BJ (cell line): ENCODE measurements around the gene AGPAT3. TPM values are rescaled to one million over a fixed set of nuclear protein-coding genes. Genes with fewer than 3 reads are reported as not detected.

Experiments
- CTCF ChIA-PET: fragments of 350-600 bp; formaldehyde crosslinking; extraction: SDS; loops from one replicate; lab custom pipeline; 2021; ENCODE audit warnings: antibody characterized with exemption, inconsistent platforms; lab: Yijun Ruan, JAX
- POLR2A ChIA-PET: fragments of 300-600 bp; sonication (Branson Sonifier 250); formaldehyde crosslinking; extraction: SDS; loops from one replicate; lab custom pipeline; 2021; ENCODE audit warnings: antibody characterized with exemption; lab: Charles Lee
- DNase-seq: peaks from one replicate; pipeline ENCODE4 v3.0.0-alpha.2; 2011; ENCODE audit warnings: low read depth
- H3K27me3 ChIP-seq: 2 replicates; pipeline ENCODE4 v1.6.0; 2011; ENCODE audit warnings: low read length; ENCODE audit not compliant: control insufficient read depth, insufficient read depth
- H3K36me3 ChIP-seq: 2 replicates; pipeline ENCODE4 v1.5.1; 2011; ENCODE audit warnings: low read length; ENCODE audit not compliant: control insufficient read depth, insufficient read depth
- H3K4me3 ChIP-seq: 2 replicates; pipeline ENCODE4 v1.5.1; 2011; ENCODE audit warnings: low read depth, mild to moderate bottlenecking, control low read depth, low read length
- polyA plus RNA-seq: library from polyadenylated mRNA; depleted of rRNA; stranded (reverse); fragments of >200 nt; gene quantifications from 2 replicates; pipeline ENCODE4 v1.2.3, GENCODE V29; 2011
- TF ChIP-seq, protein P1 (sequence below): IDR thresholded peaks from 2 replicates; pipeline ENCODE4 v1.5.1; 2011; ENCODE audit warnings: low read depth, mild to moderate bottlenecking, control low read depth, inconsistent platforms, low read length, moderate library complexity; ENCODE audit not compliant: insufficient read depth

The AGPAT3 gene
- polyA plus RNA-seq, 1 experiment, result 68.5 TPM

DNA sequence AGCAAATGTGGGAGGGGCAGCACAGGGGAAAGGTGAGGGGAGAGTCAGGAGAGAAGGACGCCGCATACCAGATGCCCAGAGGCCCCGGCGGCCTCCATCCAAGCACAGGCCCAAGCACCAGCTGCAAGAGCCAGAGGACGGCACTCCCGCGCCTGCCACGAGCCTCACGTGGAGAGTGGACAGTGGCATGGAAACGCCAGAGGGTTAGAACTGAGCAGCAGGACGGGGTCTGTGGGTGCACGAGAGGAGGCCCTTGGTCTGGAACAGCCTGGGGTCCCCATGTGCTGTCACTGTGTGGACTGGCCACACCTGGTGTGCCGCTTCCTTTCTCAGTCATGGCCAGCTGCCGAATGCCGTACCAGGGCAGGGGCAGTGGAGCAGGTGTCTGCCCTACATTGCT, 68.7 kb downstream of the AGPAT3 start:
- Histone ChIP-seq H3K27me3 (no peaks in the 10 kb centered on the region), H3K4me3 (no peak overlapping the region), H3K36me3 (peaks cover 13% of the 10 kb centered on the region)
- no peak for DNase-seq
- TF ChIP-seq, protein P1, sequence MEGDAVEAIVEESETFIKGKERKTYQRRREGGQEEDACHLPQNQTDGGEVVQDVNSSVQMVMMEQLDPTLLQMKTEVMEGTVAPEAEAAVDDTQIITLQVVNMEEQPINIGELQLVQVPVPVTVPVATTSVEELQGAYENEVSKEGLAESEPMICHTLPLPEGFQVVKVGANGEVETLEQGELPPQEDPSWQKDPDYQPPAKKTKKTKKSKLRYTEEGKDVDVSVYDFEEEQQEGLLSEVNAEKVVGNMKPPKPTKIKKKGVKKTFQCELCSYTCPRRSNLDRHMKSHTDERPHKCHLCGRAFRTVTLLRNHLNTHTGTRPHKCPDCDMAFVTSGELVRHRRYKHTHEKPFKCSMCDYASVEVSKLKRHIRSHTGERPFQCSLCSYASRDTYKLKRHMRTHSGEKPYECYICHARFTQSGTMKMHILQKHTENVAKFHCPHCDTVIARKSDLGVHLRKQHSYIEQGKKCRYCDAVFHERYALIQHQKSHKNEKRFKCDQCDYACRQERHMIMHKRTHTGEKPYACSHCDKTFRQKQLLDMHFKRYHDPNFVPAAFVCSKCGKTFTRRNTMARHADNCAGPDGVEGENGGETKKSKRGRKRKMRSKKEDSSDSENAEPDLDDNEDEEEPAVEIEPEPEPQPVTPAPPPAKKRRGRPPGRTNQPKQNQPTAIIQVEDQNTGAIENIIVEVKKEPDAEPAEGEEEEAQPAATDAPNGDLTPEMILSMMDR, result no peak
- ChIA-PET CTCF (interaction anchor here (1.2 kb wide), 1 partner anchor 12 kb away, joined by 3 read pairs; no protein-coding TSS in a partner anchor), POLR2A (no interaction called here)

DNA sequence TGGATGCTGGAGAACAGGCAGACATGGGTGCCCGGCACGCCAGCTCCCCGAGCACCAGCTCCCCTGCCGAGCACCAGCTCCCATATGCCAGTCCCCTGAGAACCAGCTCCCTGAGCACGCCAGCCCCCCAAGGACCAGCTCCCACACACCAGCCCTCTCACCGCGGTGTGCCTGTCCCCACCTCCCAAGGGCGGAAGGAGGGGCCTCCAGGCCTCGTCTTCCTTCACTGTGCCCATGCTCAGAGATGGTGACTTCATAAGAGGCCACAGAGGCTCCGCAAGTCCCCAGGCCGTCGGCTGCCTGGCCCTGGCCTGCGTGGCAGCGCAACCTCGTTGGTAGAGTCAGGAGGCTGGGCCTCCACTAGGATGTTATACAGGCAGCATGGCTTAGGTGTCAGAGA, 69.1 kb downstream of the AGPAT3 start:
- CTCF ChIA-PET, result no interaction called here
- no peaks in the 10 kb centered on the region for H3K27me3 ChIP-seq
- POLR2A ChIA-PET, result no interaction called here
- TF ChIP-seq, protein P1, result no peak
- H3K4me3 ChIP-seq, result no peak overlapping the region
- no peak for DNase-seq
- H3K36me3 ChIP-seq, result peaks cover 12% of the 10 kb centered on the region

DNA sequence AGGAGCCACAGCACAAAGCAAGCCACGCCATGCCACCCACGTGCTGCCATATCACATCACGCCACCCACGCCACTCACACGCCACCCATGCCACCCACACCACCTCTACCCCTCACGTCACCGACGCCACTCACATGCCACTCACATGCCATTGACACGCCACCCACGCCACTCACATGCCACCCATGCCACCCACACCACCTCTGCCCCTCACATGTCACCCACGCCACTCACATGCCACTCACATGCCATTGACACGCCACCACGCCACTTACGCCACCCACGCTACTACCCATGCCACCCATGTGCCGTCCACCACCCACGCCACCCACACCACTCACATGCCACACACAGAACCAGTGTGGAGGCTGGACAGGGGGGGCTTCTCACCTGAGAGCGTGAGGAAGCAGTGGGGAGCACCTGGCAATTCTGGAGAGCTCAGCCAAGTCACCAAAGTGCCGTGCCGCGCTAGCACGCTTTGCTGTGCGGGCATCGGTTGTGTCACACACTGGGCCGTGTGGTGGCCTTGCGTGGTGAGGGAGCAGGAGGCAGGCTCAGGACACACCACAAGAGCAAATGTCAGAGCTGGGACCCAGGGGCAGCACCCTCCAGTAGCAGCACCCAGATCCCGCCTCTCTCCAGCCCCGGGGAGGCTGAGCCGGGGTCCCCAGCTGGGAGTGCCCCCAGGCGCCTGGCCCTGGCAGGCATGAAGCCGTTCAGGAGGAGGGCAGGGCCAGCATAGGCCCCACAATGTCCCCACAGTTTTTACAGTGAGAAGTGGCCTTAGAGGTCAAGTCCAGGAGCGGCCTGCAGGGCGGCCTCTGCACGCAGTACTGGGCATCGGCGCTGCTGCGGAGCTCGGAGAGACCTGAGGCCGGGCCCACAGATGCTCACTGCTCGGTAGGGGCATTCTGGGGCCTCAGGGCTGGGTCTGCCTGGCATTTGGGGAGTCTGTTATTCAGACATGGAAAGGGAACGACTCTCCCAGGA, 70.0 kb downstream of the AGPAT3 start:
- no peak overlapping the region for H3K4me3 ChIP-seq
- H3K36me3 ChIP-seq, result peaks cover 12% of the 10 kb centered on the region
- TF ChIP-seq, protein P1, result no peak
- POLR2A ChIA-PET, result no interaction called here
- no peaks in the 10 kb centered on the region for H3K27me3 ChIP-seq
- DNase-seq, result no peak
- CTCF ChIA-PET, result interaction anchor here (1.0 kb wide), 1 partner anchor 11 kb away, joined by 3 read pairs; no protein-coding TSS in a partner anchor

GRCh38 chr21:43935711-43936110, 70.7 kb downstream of the AGPAT3 start:
- CTCF ChIA-PET, result interaction anchor here (0.8 to 1.0 kb wide), 2 partner anchors 10 to 40 kb away, joined by 3 read pairs; no protein-coding TSS in a partner anchor
- peaks cover 11% of the 10 kb centered on the region for H3K36me3 ChIP-seq
- no peaks in the 10 kb centered on the region for H3K27me3 ChIP-seq
- POLR2A ChIA-PET, result no interaction called here
- DNase-seq, result no peak
- no peak overlapping the region for H3K4me3 ChIP-seq
- TF ChIP-seq, protein P1, result no peak

DNA sequence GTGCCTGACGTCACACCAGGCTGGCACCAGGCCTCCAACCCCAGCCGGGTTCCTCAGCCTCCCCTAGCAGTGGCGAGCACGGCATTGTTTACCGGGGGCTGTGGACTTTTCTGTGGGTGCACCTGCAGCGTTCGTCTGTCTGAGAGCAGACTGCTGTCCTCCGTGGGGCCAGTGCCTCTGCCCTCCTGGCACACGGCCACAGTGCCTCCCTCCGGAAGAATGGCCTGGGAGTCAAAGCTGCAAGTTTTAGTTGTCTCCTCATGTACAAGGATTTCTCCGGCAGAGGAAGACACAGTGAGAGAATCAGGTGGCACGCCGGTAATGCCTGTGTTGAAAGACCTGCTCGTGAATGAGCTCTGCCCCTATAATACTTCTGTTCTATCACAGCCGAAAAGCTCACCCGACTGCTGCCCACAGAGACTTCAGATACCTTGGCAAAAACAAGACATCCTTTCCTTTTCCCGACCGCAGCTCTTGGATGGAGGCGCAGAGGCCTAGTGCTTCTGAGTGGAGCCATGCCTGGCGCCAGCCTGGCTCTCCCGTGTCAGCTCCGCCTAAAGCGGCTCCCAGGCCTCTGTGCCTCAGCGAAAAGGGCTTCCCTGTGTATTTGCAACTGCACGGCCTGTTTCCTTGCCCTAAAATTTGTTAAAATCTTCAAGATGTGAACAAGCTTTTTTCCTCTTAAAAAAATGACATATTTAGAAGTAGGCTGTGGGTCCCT, 71.4 kb downstream of the AGPAT3 start:
- POLR2A ChIA-PET, result no interaction called here
- DNase-seq, result no peak
- Histone ChIP-seq H3K4me3 (no peak overlapping the region), H3K36me3 (peaks cover 11% of the 10 kb centered on the region), H3K27me3 (no peaks in the 10 kb centered on the region)
- CTCF ChIA-PET, result interaction anchor here (0.8 to 1.0 kb wide), 3 partner anchors 9 to 39 kb away, joined by 3 read pairs; no protein-coding TSS in a partner anchor
- TF ChIP-seq, protein P1, result no peak
